Osteoblast (primary cell): Measurements from ENCODE around the gene CEP70. TPM values are rescaled to one million over a fixed set of nuclear protein-coding genes. Genes with fewer than 3 reads are reported as not detected.

Experiments
- DNase-seq: peaks from one replicate; pipeline ENCODE4 v3.0.0; 2011; ENCODE audit warnings: low spot score, mixed read lengths; ENCODE audit not compliant: insufficient read length; ENCODE audit errors: missing footprints
- H2AFZ ChIP-seq: 2 replicates; pipeline ENCODE4 v1.6.0; 2011; ENCODE audit warnings: mild to moderate bottlenecking, low read length
- H3K27ac ChIP-seq: 2 replicates; pipeline ENCODE4 v1.5.1; 2011; ENCODE audit warnings: mild to moderate bottlenecking, low read depth, low read length, moderate library complexity
- H3K27me3 ChIP-seq: 2 replicates; pipeline ENCODE4 v1.6.0; 2012; ENCODE audit warnings: mild to moderate bottlenecking, control low read depth, inconsistent platforms, low read length, moderate library complexity; ENCODE audit not compliant: insufficient read depth
- H3K36me3 ChIP-seq: 2 replicates; pipeline ENCODE4 v1.5.1; 2011; ENCODE audit warnings: mild to moderate bottlenecking, low read length, control low read depth, moderate library complexity; ENCODE audit not compliant: insufficient read depth
- H3K4me1 ChIP-seq: 2 replicates; pipeline ENCODE4 v1.5.1; 2011; ENCODE audit warnings: mild to moderate bottlenecking, low read length, control low read depth, moderate library complexity; ENCODE audit not compliant: insufficient read depth
- H3K4me2 ChIP-seq: 2 replicates; pipeline ENCODE4 v1.6.0; 2011; ENCODE audit warnings: mild to moderate bottlenecking, low read length; ENCODE audit not compliant: insufficient read depth
- H3K4me3 ChIP-seq: fragments of 200-600 bp; sonication (generic); 3 replicates; pipeline ENCODE4 v1.5.1; 2012; ENCODE audit warnings: mild to moderate bottlenecking, low read length, inconsistent platforms; ENCODE audit not compliant: insufficient read depth
- H3K79me2 ChIP-seq: 2 replicates; pipeline ENCODE4 v1.6.0; 2012; ENCODE audit warnings: mild to moderate bottlenecking, low read length, control low read depth, inconsistent platforms; ENCODE audit not compliant: insufficient read depth
- H3K9me3 ChIP-seq: 2 replicates; pipeline ENCODE4 v1.5.1; 2011; ENCODE audit warnings: low read depth, low read length, control low read depth
- H4K20me1 ChIP-seq: 2 replicates; pipeline ENCODE4 v1.6.0; 2012; ENCODE audit warnings: mild to moderate bottlenecking, low read length, control low read depth; ENCODE audit not compliant: insufficient read depth
- CTCF ChIP-seq: IDR thresholded peaks from 2 replicates; pipeline ENCODE4 v1.5.1; 2011; ENCODE audit warnings: mild to moderate bottlenecking, low read depth, low read length, moderate library complexity; ENCODE audit errors: extremely low read depth
- total RNA-seq: library from RNA; depleted of rRNA; stranded (reverse); fragments of >200 nt; gene quantifications from 2 replicates; pipeline ENCODE4 v1.2.3, GENCODE V29; 2012

CEP70 gene
- total RNA-seq, 1 donor: 51.0 TPM

- TF ChIP-seq CTCF: no peak
- no peak for DNase-seq
- H3K4me1 ChIP-seq: peaks cover 5% of the 10 kb centered on the region
- no peak overlapping the region for H3K4me3 ChIP-seq
- no peaks in the 10 kb centered on the region for H3K9me3 ChIP-seq
- no peaks in the 10 kb centered on the region for H3K27me3 ChIP-seq
- H3K4me2 ChIP-seq: no peak overlapping the region
- H3K79me2 ChIP-seq: no peaks in the 10 kb centered on the region
- H3K27ac ChIP-seq: no peak overlapping the region
- no peaks in the 10 kb centered on the region for H3K36me3 ChIP-seq
- H4K20me1 ChIP-seq: no peaks in the 10 kb centered on the region
- no peak overlapping the region for H2AFZ ChIP-seq
Observed at GRCh38 chr3:138474163-138474562, 119.9 kb downstream of the CEP70 start.

GRCh38 chr3:138473391-138473790 lies 120.7 kb downstream of the CEP70 start:
- no peak for TF ChIP-seq CTCF
- H3K4me1 ChIP-seq: peaks cover 12% of the 10 kb centered on the region
- H2AFZ ChIP-seq: no peak overlapping the region
- no peak overlapping the region for H3K27ac ChIP-seq
- no peaks in the 10 kb centered on the region for H4K20me1 ChIP-seq
- no peak overlapping the region for H3K4me3 ChIP-seq
- H3K4me2 ChIP-seq: no peak overlapping the region
- H3K9me3 ChIP-seq: no peaks in the 10 kb centered on the region
- no peaks in the 10 kb centered on the region for H3K36me3 ChIP-seq
- H3K27me3 ChIP-seq: no peaks in the 10 kb centered on the region
- no peak for DNase-seq
- H3K79me2 ChIP-seq: no peaks in the 10 kb centered on the region

- H3K36me3 ChIP-seq: no peaks in the 10 kb centered on the region
- no peak overlapping the region for H3K4me2 ChIP-seq
- H3K79me2 ChIP-seq: no peaks in the 10 kb centered on the region
- H3K4me3 ChIP-seq: no peak overlapping the region
- no peak overlapping the region for H2AFZ ChIP-seq
- H4K20me1 ChIP-seq: no peaks in the 10 kb centered on the region
- no peaks in the 10 kb centered on the region for H3K9me3 ChIP-seq
- H3K4me1 ChIP-seq: peaks cover 12% of the 10 kb centered on the region
- H3K27ac ChIP-seq: no peak overlapping the region
- DNase-seq: no peak
- no peak for TF ChIP-seq CTCF
- H3K27me3 ChIP-seq: no peaks in the 10 kb centered on the region
Observed at GRCh38 chr3:138472141-138472825, 121.8 kb downstream of the CEP70 start.

- Histone ChIP-seq H3K4me3 (no peak overlapping the region), H3K4me2 (no peak overlapping the region), H3K79me2 (no peaks in the 10 kb centered on the region), H3K4me1 (peaks cover 12% of the 10 kb centered on the region), H3K36me3 (no peaks in the 10 kb centered on the region), H3K27me3 (no peaks in the 10 kb centered on the region), H3K27ac (no peak overlapping the region), H2AFZ (no peak overlapping the region), H3K9me3 (no peaks in the 10 kb centered on the region), H4K20me1 (no peaks in the 10 kb centered on the region)
- no peak for TF ChIP-seq CTCF
- DNase-seq: no peak
Observed at GRCh38 chr3:138471481-138471880, 122.6 kb downstream of the CEP70 start.
